Left lung (tissue), 14 donors: ENCODE data around the gene GNB4. TPM values are rescaled to one million over a fixed set of nuclear protein-coding genes. Genes with fewer than 3 reads are reported as not detected.

ENCODE experiments used
- ATAC-seq: fragments of 200-7000 bp; cut with Tn5 transposase; one replicate; pipeline ENCODE4 v1.9.1; 2020; ENCODE audit warnings: moderate library complexity
- DNase-seq, 4 donors: peaks; one replicate each; pipeline ENCODE4 v3.0.0-alpha.2; 2013 to 2020
- H3K27ac ChIP-seq, 2 donors: fragments of 200-600 bp; sonication (generic) in 1 of 2; one replicate each; pipeline versions ENCODE4 v1.5.0 to v1.8.0; 2020 to 2021
- H3K27me3 ChIP-seq, 2 donors: fragments of 200-600 bp; sonication (generic) in 1 of 2; one replicate each; pipeline versions ENCODE4 v1.5.0 to v1.8.0; 2020 to 2021
- H3K36me3 ChIP-seq, 2 donors: fragments of 200-600 bp; sonication (generic) in 1 of 2; one replicate each; pipeline versions ENCODE4 v1.5.0 to v1.8.0; 2020 to 2021
- H3K4me1 ChIP-seq, 2 donors: fragments of 200-600 bp; one replicate each; pipeline ENCODE4 v1.8.0; 2021
- H3K4me3 ChIP-seq, 2 donors: fragments of 200-600 bp; sonication (generic) in 1 of 2; one replicate each; pipeline versions ENCODE4 v1.5.0 to v1.8.0; 2020 to 2021; ENCODE audit warnings: mild to moderate bottlenecking in 1 of 2
- H3K9me3 ChIP-seq, 2 donors: fragments of 200-600 bp; sonication (generic) in 1 of 2; one replicate each; pipeline versions ENCODE4 v1.5.0 to v1.8.0; 2020 to 2021
- CTCF ChIP-seq, 2 donors: fragments of 200-600 bp; sonication (generic) in 1 of 2; IDR thresholded peaks; one replicate each; pipeline versions ENCODE4 v1.5.0 to v1.8.0; 2021; ENCODE audit warnings: antibody characterized with exemption in 2 of 2
- intact Hi-C, 2 donors: fragments of 100-400 bp; cut with DNase I; formaldehyde crosslinking; loops; one replicate each; pipeline versions ENCODE4 v1.11.2 to v1.14.2; 2022
- long read RNA-seq, 12 donors: library from polyadenylated mRNA in 2 of 12; unstranded in 2 of 12; transcript quantifications; one replicate each; pipeline ENCODE4 v2.0.0 and lab custom pipeline, GENCODE V29; 2019 to 2026
- polyA plus RNA-seq, 6 donors: library from polyadenylated mRNA; unstranded; fragments of 120-200 nt; gene quantifications; one replicate each; pipeline ENCODE4 v1.2.1, GENCODE V29; 2013; ENCODE audit not compliant: insufficient read length in 6 of 6
- total RNA-seq, 2 donors: library from RNA; stranded (reverse); fragmentation: NEBNext Ultra II Directional; extraction: Animal tissue kit (Norgen Biotek cat#: 25700); gene quantifications; one replicate each; pipeline ENCODE4 v1.2.1, GENCODE V29; 2021
- donor health status: DM: no; HTN: yes; CAD: no.
- donor health status: DM: no; HTN: no; CAD: no.

The GNB4 gene
- total RNA-seq, result 10 to 100 TPM; 40.1 to 53.0 TPM
- 10 to 100 TPM; 42.0 to 50.4 (median 48.2) TPM for polyA plus RNA-seq
- long read RNA-seq, donor 1, full-length matches to known transcripts, result 7 of 12 reads
- long read RNA-seq, donor 1, partial matches to known transcripts, result 5 of 12 reads
- long read RNA-seq, donor 1, other reads (novel, unspliced or antisense), result 0 of 12 reads
- long read RNA-seq, donor 2, full-length matches to known transcripts, result 9 of 9 reads
- long read RNA-seq, donor 2, partial matches to known transcripts, result 0 of 9 reads
- long read RNA-seq, donor 2, other reads (novel, unspliced or antisense), result 0 of 9 reads
- long read RNA-seq, donor 3, full-length matches to known transcripts, result 7 of 7 reads
- long read RNA-seq, donor 3, partial matches to known transcripts, result 0 of 7 reads
- long read RNA-seq, donor 3, other reads (novel, unspliced or antisense), result 0 of 7 reads
- long read RNA-seq, donor 4, full-length matches to known transcripts, result 9 of 11 reads
- long read RNA-seq, donor 4, partial matches to known transcripts, result 2 of 11 reads
- long read RNA-seq, donor 4, other reads (novel, unspliced or antisense), result 0 of 11 reads
- long read RNA-seq, donor 5, full-length matches to known transcripts, result 7 of 7 reads
- long read RNA-seq, donor 5, partial matches to known transcripts, result 0 of 7 reads
- long read RNA-seq, donor 5, other reads (novel, unspliced or antisense), result 0 of 7 reads
- long read RNA-seq, donor 6, full-length matches to known transcripts, result 6 of 6 reads
- long read RNA-seq, donor 6, partial matches to known transcripts, result 0 of 6 reads
- long read RNA-seq, donor 6, other reads (novel, unspliced or antisense), result 0 of 6 reads
- long read RNA-seq, donor 7, full-length matches to known transcripts, result 4 of 4 reads
- long read RNA-seq, donor 7, partial matches to known transcripts, result 0 of 4 reads
- long read RNA-seq, donor 7, other reads (novel, unspliced or antisense), result 0 of 4 reads
- long read RNA-seq, donor 8, full-length matches to known transcripts, result 8 of 265 reads
- long read RNA-seq, donor 8, partial matches to known transcripts, result 103 of 265 reads
- long read RNA-seq, donor 8, other reads (novel, unspliced or antisense), result 154 of 265 reads
- long read RNA-seq, donor 9, result 0 reads
- long read RNA-seq, donor 10, full-length matches to known transcripts, result 1 of 3 reads
- long read RNA-seq, donor 10, partial matches to known transcripts, result 1 of 3 reads
- long read RNA-seq, donor 10, other reads (novel, unspliced or antisense), result 1 of 3 reads
- long read RNA-seq, donor 11, full-length matches to known transcripts, result 14 of 14 reads
- long read RNA-seq, donor 11, partial matches to known transcripts, result 0 of 14 reads
- long read RNA-seq, donor 11, other reads (novel, unspliced or antisense), result 0 of 14 reads
- long read RNA-seq, donor 12, full-length matches to known transcripts, result 5 of 5 reads
- long read RNA-seq, donor 12, partial matches to known transcripts, result 0 of 5 reads
- long read RNA-seq, donor 12, other reads (novel, unspliced or antisense), result 0 of 5 reads

DNA sequence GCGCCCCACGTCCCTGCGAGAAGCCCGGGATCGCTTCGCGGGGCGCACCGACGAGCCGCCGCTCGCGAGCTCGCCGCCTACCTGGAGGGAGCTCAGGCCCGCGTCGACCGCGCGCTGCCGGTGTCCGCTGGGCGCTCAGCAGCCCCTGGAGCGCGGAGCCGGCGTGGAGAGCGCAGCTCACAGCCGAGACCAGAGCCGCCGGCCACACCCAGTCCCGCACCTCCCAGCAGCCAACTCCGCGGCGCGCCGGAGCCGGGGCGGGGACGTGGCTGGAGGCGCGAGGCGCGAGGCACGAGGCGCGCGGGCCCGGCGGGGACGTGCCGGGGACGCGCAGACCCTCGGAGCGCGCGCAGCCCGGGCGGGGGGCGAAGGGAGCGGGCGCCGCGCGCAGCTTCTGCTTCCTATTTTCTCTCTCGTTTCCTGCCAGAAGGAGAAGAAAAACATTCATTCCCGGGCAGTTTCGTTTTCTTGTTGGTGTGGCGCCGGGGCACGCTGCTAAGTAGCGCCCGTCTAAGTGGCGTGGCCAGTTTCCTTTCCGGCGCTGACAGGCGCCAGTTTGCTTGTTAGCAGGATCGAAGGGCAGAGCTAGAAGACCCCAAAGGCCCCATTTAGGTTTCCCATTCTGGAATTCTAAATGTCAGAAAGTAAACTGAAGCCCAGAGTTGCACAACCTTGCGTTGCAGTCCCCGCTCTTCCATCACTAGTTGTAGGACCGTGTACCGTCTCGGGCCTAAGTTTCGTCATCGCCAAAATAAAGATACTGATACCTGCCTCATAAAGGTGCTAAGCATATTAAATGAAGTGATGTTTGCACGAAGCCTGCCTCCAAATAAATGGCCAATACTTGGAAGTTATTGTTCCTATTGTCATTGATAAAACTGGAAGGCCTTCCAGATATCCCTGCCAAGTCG, at the start of gene GNB4:
Gene GNB4, minus strand, starts transcription at position 206 of the 911 bp plus-strand sequence. CDS start 25,270 bp downstream, outside the sequence.
- H3K4me3 ChIP-seq, result peak within 1 kb of the TSS; percentile 56 to 82
- H3K27ac ChIP-seq, result peak within 1 kb of the TSS; percentile 96 to 98
- no peak for TF ChIP-seq CTCF (IDR thresholded peaks at IDR 0.05)
- H3K36me3 ChIP-seq, result no peaks in the 10 kb centered on the region
- peaks cover 13 to 42% of the 10 kb centered on the region in 2 donors for H3K4me1 ChIP-seq
- intact Hi-C loops, result no loop called here
- no peaks in the 10 kb centered on the region for H3K27me3 ChIP-seq
- DNase-seq, result peak; percentile 87 to 97 (median 92)
- peak; percentile 93 for ATAC-seq
- no peaks in the 10 kb centered on the region for H3K9me3 ChIP-seq

DNA sequence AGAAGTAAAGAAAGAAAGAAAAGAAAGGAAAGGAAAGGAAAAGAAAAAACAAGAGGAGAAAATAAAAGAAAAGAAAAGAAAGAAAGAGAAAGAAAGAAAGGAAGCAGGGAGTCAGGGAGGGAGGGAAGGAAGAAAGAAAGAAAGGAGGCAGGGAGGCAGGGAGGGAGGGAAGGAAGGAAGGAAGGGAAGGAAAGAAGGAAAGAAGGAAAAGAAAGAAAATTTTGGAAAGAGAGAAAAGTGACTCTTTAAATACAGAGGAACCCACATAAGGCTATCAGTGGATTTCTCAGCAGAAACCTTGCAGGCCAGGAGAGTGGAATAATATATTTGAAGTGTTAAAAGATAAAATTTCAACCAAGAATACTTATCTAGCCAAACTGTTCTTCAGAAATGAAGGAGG, 44.2 kb upstream of the GNB4 start:
- no peak for DNase-seq
- Histone ChIP-seq H3K4me3 (no peak overlapping the region), H3K9me3 (peaks cover 0 to 70% of the 10 kb centered on the region in 2 donors), H3K36me3 (no peaks in the 10 kb centered on the region), H3K27me3 (no peaks in the 10 kb centered on the region), H3K4me1 (no peaks in the 10 kb centered on the region), H3K27ac (no peak overlapping the region)
- intact Hi-C loops, result no loop called here
- no peak for ATAC-seq
- no peak for TF ChIP-seq CTCF (IDR thresholded peaks at IDR 0.05)

GRCh38 chr3:179493260-179493659, 42.0 kb upstream of the GNB4 start:
- no peak for ATAC-seq
- Histone ChIP-seq H3K27me3 (no peaks in the 10 kb centered on the region), H3K4me1 (no peaks in the 10 kb centered on the region), H3K36me3 (no peaks in the 10 kb centered on the region), H3K27ac (no peak overlapping the region), H3K4me3 (no peak overlapping the region), H3K9me3 (peaks cover 0 to 68% of the 10 kb centered on the region in 2 donors)
- DNase-seq, result no peak
- TF ChIP-seq CTCF (IDR thresholded peaks at IDR 0.05), result no peak
- intact Hi-C loops, result no loop called here

- no peak for TF ChIP-seq CTCF (IDR thresholded peaks at IDR 0.05)
- H3K9me3 ChIP-seq, result peaks cover 0 to 26% of the 10 kb centered on the region in 2 donors
- intact Hi-C loops, result no loop called here
- no peak overlapping the region for H3K27ac ChIP-seq
- DNase-seq, result no peak
- H3K4me1 ChIP-seq, result no peaks in the 10 kb centered on the region
- ATAC-seq, result no peak
- no peaks in the 10 kb centered on the region for H3K36me3 ChIP-seq
- H3K27me3 ChIP-seq, result no peaks in the 10 kb centered on the region
- H3K4me3 ChIP-seq, result no peak overlapping the region
These were observed 36.9 kb upstream of the GNB4 start for GRCh38 chr3:179488213-179488612.
